ENCODE results near the gene SLC8A3.

The SLC8A3 gene

DNA sequence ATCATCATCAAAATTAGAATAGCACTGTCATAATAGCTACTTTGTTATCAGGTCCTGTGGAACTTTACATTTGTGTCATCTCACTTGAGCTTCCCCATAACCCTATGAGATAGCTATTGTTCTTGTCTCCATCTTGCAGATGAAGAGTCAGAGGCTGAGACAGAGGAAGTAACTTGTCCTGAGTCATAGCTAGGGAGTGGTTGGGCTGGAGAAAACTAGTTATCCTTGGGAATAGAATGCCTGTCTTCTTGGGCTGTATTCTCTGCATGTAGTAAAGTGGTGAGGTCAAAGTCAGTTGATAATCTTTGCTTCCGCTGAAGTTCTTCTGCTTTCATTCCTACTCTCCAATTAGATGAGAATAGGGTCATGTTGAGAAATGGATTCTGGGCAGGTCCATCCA is 192.5 kb downstream of the SLC8A3 start:
- Mint-ChIP-seq H3K9me3 (no peaks in the 10 kb centered on the region), H3K4me1 (peaks cover 10% of the 10 kb centered on the region), H3K36me3 (no peaks in the 10 kb centered on the region), H3K27ac (no peak overlapping the region), H3K27me3 (no peaks in the 10 kb centered on the region), H3K4me3 (no peak overlapping the region)
- no peak for ATAC-seq
